NCI-H2107 (cell line): Measurements from ENCODE around the gene ABCF1.
"Not testable (repeated sequence)": the region's sequence is repeated elsewhere in the genome, so short reads cannot be mapped to it uniquely, and the experiment has no call there.

Source experiments
- DNase-seq: peaks from one replicate; lab custom pipeline; 2025; lab: John Stamatoyannopoulos, UW

The ABCF1 gene

DNA sequence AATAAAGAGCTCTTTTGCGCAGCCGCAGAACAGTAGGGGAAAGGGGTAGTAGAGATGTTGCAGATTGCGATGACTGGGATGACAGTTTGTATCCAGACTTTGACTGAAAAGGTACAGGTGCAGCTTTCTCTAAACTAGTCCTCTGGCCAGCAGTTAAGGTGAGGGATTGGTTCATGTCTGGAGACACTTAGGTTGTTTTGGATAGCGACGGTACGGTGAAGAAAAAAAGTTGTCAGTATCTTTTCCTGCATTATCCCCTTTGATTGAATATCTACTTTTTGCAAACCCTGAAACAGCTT is 13.6 kb upstream of the ABCF1 start:
- DNase-seq, result no peak

- no peak for DNase-seq
Measured at GRCh38 chr6:30560930-30561329, 10.3 kb upstream of the ABCF1 start.

- DNase-seq, result no peak
Measured at GRCh38 chr6:30562470-30563425, 8.5 kb upstream of the ABCF1 start.

DNA sequence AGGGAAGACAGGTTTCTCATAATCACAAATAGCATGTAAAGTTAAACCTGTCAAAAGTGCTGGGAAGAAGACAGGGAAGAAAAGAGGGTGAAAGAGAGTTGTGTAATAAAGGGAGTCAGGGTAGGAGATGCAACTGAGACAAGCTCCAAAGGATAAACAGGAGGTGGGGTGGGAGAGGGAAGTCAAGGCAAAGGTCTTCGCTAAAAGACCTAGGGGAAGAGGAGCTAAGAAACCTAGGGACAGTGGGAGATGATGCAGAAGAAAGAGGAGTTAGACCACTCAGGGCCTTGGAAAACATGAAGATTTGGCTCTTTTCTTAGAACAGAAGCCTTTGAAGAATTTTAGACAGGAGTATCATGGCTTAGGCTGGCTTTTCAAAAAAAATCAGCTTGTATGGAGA is 7.1 kb upstream of the ABCF1 start:
- DNase-seq, result no peak

- no peak for DNase-seq
Measured at GRCh38 chr6:30565772-30566171, 5.5 kb upstream of the ABCF1 start.

DNA sequence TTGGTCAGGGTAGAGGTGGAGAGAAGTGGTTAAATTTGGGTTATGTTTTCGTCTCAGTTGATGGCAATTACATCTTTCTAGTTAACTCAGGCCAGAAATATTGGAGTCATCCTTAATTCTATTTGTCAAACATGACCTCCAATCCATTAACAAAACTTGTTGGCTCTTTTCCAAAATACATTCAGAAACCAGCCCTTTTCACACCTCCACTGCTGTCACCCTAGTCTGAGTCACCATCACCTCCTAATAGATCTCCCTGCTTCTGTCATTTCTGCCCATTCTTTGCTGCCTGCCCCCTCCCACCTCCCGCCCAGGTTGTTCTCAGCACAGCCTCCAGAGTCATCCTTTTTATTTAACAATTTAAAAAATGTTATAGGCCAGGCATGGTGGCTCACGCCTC is 3.0 kb upstream of the ABCF1 start:
- DNase-seq, result no peak

DNA sequence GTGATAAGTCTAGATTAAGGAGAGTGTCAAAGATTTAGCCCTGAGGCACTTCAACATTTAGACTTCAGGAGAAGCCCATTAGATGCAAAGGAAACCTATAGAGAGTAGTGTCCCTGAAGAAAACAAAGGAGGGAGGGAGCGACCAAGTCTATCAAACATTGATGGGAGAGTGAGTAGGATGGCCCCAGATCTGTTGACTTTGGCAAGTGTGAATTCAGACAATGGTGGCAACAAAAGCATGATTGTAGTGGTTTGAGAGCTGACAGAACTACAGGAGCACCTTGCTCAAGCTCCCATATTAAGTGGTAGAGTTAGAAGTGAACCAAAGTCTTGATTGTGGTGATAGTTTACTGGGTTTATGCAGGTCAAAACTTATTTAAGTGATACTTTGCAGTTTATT is 979 bp upstream of the ABCF1 start:
- no peak for DNase-seq

GRCh38 chr6:30570740-30571074 is 535 bp upstream of the ABCF1 start:
- no peak for DNase-seq

DNA sequence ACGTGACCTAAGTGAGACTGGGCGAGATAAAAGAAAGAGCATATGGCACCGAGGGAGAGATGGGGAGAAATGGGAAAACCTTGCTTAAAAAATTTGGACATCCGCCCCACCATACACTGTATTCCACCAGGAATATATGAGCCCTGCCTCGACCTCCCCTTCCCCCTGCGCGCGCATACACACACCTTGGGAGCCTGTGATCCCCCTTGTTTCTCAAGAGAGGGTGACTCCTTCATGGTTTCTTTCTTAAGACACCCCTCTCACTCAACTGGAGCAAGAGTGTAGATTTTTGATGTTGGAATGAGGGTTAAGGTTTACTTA is 480 bp downstream of the ABCF1 start:
- DNase-seq, result no peak

GRCh38 chr6:30572148-30572547 is 906 bp downstream of the ABCF1 start:
- no peak for DNase-seq

GRCh38 chr6:30573113-30573512 is 1.9 kb downstream of the ABCF1 start:
- no peak for DNase-seq

- DNase-seq, result no peak
Measured at GRCh38 chr6:30578051-30578450, 6.8 kb downstream of the ABCF1 start.

DNA sequence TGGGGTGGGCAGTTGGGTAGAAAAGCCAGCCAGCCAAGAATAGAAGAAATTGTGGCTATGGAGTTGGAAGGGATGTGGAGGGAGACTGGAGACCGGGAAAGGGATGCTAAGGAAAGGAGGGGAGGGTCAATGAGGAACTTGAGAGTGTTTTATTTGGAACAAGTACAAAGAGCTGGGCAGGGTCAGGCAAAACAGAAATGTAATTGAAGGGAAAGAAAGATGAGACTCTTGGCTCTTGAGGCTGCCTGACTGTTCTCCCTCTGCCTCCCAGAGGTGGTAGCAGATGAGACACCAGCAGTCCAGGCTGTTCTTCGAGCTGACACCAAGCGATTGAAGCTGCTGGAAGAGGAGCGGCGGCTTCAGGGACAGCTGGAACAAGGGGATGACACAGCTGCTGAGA is 12.7 kb downstream of the ABCF1 start:
- no peak for DNase-seq

- DNase-seq, result no peak
Measured at GRCh38 chr6:30589754-30590358, 18.6 kb downstream of the ABCF1 start.

- no peak for DNase-seq
Measured at GRCh38 chr6:30590509-30590908, 19.3 kb downstream of the ABCF1 start.

DNA sequence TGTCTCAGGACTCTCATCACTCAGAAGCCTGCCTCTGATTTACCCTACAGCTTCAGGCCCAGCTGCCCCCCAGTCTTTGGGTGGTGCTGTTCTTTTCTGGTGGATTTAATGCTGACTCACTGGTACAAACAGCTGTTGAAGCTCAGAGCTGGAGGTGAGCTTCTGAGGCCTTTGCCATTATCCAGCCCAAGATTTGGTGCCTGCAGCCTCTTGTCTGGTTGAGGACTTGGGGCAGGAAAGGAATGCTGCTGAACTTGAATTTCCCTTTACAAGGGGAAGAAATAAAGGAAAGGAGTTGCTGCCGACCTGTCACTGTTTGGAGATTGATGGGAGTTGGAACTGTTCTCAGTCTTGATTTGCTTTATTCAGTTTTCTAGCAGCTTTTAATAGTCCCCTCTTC is 19.8 kb downstream of the ABCF1 start:
- DNase-seq, result no peak

DNA sequence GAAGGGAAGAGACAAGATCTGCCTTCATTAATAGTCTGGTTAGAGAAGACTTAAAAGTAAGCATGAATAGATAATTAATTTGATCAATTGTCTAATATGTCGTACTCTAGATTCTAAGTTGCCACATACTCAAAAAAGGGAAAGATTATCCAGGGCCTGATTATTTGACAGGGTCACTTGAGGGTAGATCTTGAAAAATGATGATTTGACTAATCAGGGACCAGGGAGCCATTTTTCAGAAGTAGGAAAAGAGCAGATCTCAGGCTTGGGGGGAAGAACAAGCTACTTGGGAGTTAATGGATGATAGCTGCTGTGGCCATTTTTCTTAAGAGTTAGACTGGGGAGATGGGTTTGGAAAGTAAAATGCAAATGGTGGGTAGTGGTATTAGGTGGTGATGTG is 21.0 kb downstream of the ABCF1 start:
- no peak for DNase-seq

DNA sequence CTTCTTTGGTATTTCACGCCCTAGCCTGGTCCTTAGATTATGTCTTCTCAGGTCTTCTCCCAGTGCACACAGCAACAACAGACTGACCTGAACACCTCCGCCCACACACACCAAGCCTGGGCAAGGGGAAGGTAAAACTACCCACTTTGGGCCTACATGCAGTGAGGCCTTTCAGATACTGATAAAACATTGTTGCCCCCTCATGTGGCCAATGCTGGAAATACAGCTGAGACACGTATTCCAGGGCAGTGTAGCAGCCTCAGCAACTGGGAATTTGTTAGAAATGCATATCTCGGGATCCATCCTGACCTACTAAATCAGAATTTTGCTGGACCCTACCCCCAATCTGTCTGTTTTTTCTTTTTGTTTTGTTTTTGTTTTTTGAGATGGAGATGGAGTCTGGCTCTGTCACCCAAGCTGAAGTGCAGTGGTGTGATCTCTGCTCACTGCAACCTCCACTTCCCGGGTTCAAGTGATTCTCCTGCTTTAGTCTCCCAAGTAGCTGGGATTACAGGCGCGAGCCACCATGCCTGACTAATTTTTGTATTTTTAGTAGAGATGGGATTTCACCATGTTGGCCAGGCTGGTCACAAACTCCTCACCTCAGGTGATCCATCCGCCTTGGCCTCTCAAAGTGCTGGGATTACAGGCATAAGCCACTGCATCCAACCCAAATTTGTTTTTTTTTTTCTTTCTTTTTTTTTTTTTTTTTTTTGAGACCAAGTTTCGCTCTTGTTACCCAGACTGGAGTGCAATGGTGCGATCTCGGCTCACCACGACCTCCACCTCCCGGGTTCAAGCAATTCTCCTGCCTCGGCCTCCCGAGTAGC is 26.3 kb downstream of the ABCF1 start:
- not testable (repeated sequence) for DNase-seq

DNA sequence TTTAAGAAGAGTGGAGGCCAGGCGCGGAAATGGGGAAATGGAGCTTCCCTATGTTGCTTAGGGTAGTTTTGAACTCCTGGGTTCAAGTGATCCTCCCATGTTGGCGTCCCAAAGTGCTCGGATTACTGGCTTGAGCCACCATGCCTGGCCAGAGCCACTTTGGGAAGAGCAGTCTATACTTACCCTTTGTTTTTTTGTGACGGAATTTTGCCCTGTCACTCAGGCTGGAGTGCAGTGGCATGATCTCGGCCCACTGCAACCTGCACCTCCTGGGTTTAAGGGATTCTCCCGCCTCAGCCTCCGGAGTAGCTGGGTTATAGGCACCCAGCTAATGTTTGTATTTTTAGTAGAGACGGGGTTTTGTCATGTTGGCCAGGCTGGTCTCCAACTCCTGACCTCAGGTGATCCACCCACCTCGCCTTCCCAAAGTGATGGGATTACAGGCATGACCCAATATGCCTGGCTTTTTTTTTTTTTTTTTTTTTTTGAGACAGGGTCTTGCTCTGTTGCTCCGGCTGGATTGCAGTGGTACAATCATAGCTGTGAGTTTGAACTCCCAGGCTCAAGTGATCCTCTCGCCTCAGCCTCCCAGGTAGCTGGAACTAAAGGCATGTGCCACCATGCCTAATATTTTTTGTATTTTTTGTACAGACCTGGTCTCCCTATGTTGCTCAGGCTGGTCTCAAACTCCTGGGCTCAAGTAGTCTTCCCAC is 27.8 kb downstream of the ABCF1 start:
- no peak for DNase-seq

DNA sequence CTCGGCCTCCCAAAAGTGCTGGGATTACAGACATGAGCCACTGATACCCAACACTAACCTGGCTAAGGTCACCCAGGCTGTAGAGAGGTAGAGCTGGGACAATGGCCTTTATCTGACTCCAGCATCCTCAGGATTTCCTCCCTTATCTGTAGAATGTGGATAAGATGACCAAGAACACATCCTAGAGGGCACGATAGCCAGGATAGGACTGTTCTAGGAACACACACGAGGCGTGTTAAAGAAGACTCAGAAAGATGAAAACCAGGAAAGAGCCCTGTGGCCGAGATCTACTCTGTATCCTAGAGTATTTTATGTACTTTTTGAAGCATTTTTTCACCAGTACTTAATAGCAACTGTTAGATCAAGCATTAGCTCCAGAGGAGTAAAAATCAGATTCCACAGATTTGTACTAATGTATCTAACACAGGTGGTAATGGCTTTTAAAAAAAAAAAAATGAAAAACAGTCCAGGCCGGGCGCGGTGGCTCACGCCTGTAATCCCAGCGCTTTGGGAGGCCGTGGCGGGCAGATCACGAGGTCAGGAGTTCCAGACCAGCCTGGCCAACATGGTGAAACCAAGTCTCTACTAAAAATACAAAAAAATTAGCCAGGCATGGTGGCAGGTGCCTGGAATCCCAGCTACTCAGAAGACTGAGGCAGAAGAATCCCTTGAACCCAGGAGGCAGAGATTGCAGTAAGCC is 28.5 kb downstream of the ABCF1 start:
- DNase-seq, result no peak

DNA sequence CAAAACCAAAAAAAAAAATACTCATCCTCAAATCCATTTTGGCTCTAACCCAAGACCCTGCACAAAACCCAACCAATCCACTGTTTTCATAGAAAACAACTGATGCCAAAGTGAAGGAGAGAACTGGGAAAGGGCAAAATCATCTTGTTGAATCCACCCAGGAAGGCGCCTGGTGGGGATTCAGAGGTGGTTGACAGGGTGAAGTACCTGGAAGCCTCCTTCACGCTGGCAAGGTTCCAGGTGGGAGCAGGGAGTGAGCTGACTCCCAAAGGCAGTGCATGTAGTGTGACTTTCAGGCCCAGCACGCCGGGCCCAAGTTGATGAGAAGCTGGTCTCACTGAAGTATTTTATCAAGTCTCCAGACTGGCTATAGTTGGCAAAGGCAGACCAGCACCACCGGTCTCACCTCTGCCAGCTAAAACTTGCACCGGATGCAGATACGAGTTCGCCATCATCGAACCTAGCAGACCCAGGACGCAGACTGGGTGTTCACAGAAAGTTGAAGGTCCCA is 29.3 kb downstream of the ABCF1 start:
- DNase-seq, result no peak

DNA sequence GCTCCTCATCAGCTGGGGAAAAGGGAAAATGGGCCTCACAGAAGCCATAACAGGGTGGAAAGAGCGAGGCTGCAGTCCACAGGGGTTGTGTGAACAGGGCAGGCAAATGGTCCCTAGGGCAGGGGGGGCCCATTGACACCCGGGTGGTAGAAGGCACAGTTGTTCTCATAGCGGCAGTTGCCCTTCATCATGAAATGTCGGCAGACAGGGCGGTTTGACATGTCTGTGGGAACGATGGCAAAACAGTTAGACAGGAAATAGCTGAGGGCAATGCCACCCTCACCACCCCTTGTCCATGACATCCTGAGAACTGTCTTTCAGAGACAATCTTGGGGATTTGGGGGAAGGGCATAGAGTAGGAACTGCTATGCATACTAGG is 30.2 kb downstream of the ABCF1 start:
- no peak for DNase-seq
